Activated naive CD4-positive, alpha-beta T cell treated with Interleukin-2 at 50 U/mL for 16 hours (primary cell): ENCODE data around the gene CBX4.

Experiments
- DNase-seq: peaks from one replicate; pipeline ENCODE4 v3.0.0-alpha.2; 2020

CBX4 gene

DNA sequence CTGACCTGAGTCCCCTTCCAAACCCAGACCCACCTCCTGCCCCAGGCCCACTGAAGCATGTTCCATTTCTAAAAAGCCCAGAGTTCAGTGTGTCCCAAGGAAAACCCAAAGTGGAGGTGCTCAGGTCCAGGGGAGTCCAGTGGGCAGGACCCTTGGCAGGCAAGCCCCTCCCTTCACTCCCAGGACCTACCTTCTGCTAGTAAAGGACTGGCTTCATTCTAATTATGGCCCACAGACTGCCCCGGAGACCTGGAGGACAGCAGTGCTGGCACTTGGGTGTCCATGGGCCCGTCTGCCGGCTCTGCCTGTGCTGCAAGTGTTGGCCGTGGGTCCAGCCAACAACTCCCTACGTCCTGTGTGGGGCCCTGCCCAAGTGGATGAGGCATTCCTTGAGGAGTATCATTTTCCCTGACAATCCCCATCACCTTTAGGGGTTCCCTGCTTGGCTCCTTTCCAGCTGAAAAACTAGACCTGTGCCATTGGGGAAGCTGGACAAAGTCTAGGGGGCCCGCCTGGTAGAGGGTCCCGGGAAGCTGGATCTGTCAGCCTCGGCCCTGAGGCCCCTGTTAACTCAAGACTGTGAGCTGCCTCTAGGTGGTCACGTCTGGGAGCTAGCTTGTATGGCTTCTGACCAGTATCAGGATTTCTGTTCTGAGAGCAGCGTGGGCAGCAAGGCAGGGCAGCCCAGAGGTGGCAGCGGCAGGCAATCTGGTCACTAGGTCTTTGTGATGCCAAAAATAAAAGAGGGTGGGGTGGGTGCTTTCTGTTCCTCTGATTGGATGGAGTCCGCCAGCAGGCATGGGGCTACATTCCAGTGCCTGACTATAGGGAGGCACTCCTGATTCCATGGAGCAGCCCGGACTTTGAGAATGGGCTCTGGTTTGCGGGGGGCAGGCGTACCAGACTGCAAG is 53.1 kb downstream of the CBX4 start:
- DNase-seq: no peak

DNA sequence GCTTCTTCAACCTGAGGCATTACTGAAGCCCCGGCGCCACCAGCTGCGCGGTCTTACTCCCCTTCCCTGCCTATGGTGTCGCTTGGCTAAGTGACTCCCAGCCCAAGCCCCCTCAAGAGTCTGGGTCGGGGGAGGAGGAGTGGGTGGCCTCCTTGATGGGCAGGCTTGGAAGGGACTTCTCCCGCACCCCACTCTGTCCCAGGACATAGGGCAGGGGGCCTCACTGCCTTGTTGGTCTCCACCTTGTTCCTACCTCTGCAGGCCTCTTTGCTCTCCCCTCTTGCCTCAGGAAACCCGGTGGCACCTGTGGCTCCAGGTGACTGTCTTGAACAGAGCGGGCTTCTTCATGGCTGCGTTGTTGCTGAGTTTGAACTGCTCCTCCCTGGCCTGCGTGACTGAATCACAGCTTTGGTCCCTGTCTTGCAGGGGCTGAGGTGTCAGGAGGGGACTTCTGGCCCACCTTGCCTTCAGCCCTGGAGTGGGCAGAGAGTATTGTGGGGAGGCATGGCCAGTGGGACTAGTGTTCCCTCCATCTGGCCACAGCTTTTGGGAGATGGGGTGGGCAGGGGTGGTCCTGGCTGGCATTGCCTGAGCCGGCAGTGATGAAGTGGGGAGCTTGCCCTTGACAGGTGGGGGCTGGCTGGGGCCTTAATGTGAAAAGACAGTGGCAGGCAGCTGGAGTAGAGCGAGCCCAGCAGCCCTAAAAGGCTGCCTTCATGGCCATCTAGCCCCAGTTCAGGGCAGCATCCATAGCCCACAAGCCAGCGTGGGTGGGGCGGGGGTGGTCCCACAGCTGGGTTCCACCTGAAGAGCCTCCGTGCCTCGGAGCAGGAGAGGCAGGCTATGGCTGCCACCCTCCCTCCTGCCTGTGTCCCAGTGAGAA is 54.0 kb downstream of the CBX4 start:
- DNase-seq: no peak

DNA sequence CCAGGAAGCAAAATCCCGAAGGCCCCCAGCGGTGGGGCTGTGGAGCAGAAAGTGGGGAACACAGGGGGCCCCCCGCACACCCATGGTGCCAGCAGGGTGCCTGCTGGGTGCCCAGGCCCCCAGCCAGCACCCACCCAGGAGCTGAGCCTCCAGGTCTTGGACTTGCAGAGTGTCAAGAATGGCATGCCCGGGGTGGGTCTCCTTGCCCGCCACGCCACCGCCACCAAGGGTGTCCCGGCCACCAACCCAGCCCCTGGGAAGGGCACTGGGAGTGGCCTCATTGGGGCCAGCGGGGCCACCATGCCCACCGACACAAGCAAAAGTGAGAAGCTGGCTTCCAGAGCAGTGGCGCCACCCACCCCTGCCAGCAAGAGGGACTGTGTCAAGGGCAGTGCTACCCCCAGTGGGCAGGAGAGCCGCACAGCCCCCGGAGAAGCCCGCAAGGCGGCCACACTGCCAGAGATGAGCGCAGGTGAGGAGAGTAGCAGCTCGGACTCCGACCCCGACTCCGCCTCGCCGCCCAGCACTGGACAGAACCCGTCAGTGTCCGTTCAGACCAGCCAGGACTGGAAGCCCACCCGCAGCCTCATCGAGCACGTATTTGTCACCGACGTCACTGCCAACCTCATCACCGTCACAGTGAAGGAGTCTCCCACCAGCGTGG is 54.8 kb downstream of the CBX4 start:
- DNase-seq: no peak

DNA sequence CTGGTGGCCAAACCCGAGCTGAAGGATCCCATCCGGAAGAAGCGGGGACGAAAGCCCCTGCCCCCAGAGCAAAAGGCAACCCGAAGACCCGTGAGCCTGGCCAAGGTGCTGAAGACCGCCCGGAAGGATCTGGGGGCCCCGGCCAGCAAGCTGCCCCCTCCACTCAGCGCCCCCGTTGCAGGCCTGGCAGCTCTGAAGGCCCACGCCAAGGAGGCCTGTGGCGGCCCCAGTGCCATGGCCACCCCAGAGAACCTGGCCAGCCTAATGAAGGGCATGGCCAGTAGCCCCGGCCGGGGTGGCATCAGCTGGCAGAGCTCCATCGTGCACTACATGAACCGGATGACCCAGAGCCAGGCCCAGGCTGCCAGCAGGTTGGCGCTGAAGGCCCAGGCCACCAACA is 55.3 kb downstream of the CBX4 start:
- no peak for DNase-seq
